Urinary bladder (tissue), 4 donors: Measurements from ENCODE around the gene CFLAR. TPM values are rescaled to one million over a fixed set of nuclear protein-coding genes. Genes with fewer than 3 reads are reported as not detected.

Experiments
- DNase-seq: peaks from one replicate; pipeline ENCODE4 v3.0.0-alpha.2; 2015; ENCODE audit errors: extremely low spot score
- H3K27ac ChIP-seq: one replicate; pipeline ENCODE4 v1.5.1; 2013; ENCODE audit warnings: low read depth, mild to moderate bottlenecking, moderate library complexity
- H3K36me3 ChIP-seq: one replicate; pipeline ENCODE4 v1.6.1; 2013; ENCODE audit warnings: mild to moderate bottlenecking, moderate library complexity; ENCODE audit not compliant: insufficient read depth
- H3K4me1 ChIP-seq: one replicate; pipeline ENCODE4 v1.6.1; 2013; ENCODE audit warnings: mild to moderate bottlenecking, moderate library complexity; ENCODE audit not compliant: insufficient read depth
- H3K4me3 ChIP-seq: one replicate; pipeline ENCODE4 v1.5.1; 2013; ENCODE audit warnings: low read depth, low read length
- WGBS: extraction: QIAGEN DNeasy Blood & Tissue Kit; methylation state at CpG from one replicate; pipeline ENCODE4 v1.1.7; 2013; 5-methylcytosine and 5-hydroxymethylcytosine counted together
- polyA plus RNA-seq: library from polyadenylated mRNA; stranded (reverse); fragments of 200-250 nt; gene quantifications from one replicate; pipeline ENCODE4 v1.2.3, GENCODE V29; 2013
- total RNA-seq: library from RNA; depleted of rRNA; stranded (reverse); fragments of >200 nt; gene quantifications from one replicate; pipeline ENCODE4 v1.2.3, GENCODE V29; 2014
- donor health status: healthy with polysubstance abuse.
- donor health status: healthy.

The CFLAR gene
- total RNA-seq: 107 TPM
- polyA plus RNA-seq: 50.0 TPM

DNA sequence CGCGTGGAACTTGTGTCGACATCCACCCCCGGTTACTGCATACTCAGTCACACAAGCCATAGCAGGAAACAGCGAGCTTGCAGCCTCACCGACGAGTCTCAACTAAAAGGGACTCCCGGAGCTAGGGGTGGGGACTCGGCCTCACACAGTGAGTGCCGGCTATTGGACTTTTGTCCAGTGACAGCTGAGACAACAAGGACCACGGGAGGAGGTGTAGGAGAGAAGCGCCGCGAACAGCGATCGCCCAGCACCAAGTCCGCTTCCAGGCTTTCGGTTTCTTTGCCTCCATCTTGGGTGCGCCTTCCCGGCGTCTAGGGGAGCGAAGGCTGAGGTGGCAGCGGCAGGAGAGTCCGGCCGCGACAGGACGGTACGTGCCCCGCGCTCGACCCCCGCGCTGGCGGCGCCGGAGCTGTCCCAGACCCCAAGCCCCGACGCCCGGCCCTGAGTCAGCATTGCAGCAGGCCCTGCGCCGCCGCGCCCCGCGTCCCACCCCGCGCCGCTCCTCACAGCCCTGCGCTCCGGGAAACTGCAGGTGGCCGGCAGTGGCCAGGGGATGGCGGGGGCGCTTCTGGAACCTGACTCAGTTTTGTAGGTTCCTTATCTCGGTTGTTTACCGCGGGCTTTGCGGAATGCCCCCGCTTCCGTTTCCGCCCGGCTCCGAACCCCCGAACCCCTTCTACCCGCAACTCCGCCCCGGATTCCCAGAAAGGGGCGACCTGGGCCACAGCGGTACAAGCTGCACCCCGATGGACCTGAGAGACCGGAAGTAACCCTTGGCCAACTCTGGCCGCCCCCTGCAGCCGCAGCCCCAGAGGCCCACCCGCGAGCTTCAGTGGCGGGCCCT lies at the start of gene CFLAR:
CFLAR (plus strand) TSS at position 50 of the 844 bp plus-strand sequence. CDS start 13,702 bp downstream, outside the sequence.
- DNase-seq: peak; percentile 53
- Histone ChIP-seq H3K4me1 (no peaks in the 10 kb centered on the region), H3K4me3 (peak within 1 kb of the TSS; percentile 80), H3K27ac (peak within 1 kb of the TSS; percentile 100), H3K36me3 (no peaks in the 10 kb centered on the region)
- under 1% methylated on average over 75 of the region's 75 CpGs for WGBS

DNA sequence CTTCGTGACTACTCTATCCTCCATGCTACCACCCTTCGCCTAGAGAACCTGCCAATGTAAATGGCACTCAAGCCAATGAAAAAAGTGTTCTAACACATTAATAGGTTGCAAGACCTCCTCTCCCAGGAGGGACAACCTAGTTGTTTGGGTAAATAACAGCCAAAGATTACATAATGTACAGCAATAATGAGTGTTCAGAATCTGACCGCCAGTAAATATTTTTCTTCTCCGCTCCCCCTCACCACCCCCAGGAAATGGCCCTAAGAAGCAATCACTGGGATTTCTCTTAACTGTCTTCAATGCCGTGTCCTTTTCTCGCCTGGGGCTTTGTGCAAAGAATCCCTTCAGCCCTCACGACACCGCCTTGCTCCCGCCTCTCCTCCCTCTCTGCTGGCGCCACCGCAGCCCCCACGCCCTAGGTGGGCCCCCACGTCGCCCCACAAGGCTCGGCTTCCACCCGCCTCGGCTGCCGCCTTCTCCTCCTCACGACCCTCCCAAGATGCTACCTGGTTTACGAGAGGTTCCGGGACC lies 45.0 kb upstream of the CFLAR start:
- no peaks in the 10 kb centered on the region for H3K4me1 ChIP-seq
- DNase-seq: no peak
- H3K27ac ChIP-seq: peak overlapping the region; percentile 48
- no peaks in the 10 kb centered on the region for H3K36me3 ChIP-seq
- 1% methylated on average over 21 of the region's 21 CpGs for WGBS
- H3K4me3 ChIP-seq: peak overlapping the region; percentile 72

GRCh38 chr2:201071479-201072200 lies 44.3 kb upstream of the CFLAR start, which contains the start of the genes HYCC2 and NDUFB3:
HYCC2 (minus strand) TSS chr2:201071671; CDS start chr2:201024009, 47,662 bp downstream.
NDUFB3 (plus strand) TSS chr2:201072001; CDS start chr2:201078883, 6,882 bp downstream.
- Histone ChIP-seq H3K4me3 (peak within 1 kb of the TSS; percentile 72), H3K4me1 (no peaks in the 10 kb centered on the region), H3K36me3 (no peaks in the 10 kb centered on the region), H3K27ac (peak within 1 kb of the TSS; percentile 48)
- under 1% methylated on average over 34 of the region's 34 CpGs for WGBS
- DNase-seq: peak; percentile 91

DNA sequence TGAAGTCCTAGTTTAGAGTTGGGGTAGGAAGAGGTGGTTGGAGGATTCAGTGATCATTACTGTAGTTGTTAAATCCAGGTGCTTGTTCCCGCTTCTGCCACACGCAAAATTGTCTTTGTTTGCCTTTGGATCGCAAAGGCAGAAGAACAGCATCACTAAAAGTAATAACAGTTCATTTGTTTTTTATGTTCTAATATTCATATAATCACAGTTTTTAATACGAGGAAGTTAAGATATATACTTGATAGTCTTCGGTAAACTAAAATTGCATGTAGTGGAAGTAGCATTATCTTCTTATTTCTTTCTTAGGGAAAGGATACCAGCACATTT lies 43.8 kb upstream of the CFLAR start:
- Histone ChIP-seq H3K36me3 (no peaks in the 10 kb centered on the region), H3K27ac (no peak overlapping the region), H3K4me3 (peak overlapping the region; percentile 72), H3K4me1 (no peaks in the 10 kb centered on the region)
- WGBS: under 1% methylated on average over 5 of the region's 5 CpGs
- no peak for DNase-seq

- no peaks in the 10 kb centered on the region for H3K36me3 ChIP-seq
- DNase-seq: no peak
- H3K4me3 ChIP-seq: no peak overlapping the region
- H3K27ac ChIP-seq: no peak overlapping the region
- WGBS: 83% methylated on average over 1 of the region's 1 CpG
- no peaks in the 10 kb centered on the region for H3K4me1 ChIP-seq
These were observed 42.9 kb upstream of the CFLAR start for GRCh38 chr2:201073071-201073470.

- 81% methylated on average over 7 of the region's 7 CpGs for WGBS
- DNase-seq: no peak
- H3K4me1 ChIP-seq: no peaks in the 10 kb centered on the region
- peaks cover 2% of the 10 kb centered on the region for H3K36me3 ChIP-seq
- no peak overlapping the region for H3K4me3 ChIP-seq
- no peak overlapping the region for H3K27ac ChIP-seq
These were observed 41.0 kb upstream of the CFLAR start for GRCh38 chr2:201074996-201075395.

DNA sequence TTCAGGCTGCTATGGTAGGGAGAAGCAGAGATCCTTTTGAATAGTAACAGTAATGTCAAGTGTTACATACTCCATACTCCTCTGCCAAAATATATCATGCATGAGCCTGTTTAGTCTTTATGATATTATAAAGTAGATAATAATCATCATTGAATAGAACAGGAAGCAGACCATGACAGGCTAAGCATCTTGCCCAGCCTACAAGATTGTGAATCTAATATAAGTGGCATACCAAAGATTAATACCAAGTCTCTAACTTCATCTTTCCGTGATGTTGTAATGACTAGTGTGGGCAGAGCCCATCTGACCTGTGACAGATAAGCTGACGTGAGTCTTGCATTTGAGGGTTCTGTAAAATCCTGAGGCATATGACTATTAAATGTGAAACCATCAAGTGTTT lies 31.1 kb upstream of the CFLAR start:
- Histone ChIP-seq H3K27ac (no peak overlapping the region), H3K36me3 (peaks cover 5% of the 10 kb centered on the region), H3K4me3 (no peak overlapping the region), H3K4me1 (no peaks in the 10 kb centered on the region)
- WGBS: 81% methylated on average over 2 of the region's 2 CpGs
- no peak for DNase-seq

- WGBS: 87% methylated on average over 4 of the region's 4 CpGs
- Histone ChIP-seq H3K4me1 (no peaks in the 10 kb centered on the region), H3K36me3 (peaks cover 5% of the 10 kb centered on the region), H3K4me3 (no peak overlapping the region), H3K27ac (no peak overlapping the region)
- DNase-seq: no peak
These were observed 25.4 kb upstream of the CFLAR start for GRCh38 chr2:201090574-201090973.

GRCh38 chr2:201093573-201093972 lies 22.4 kb upstream of the CFLAR start:
- Histone ChIP-seq H3K4me3 (no peak overlapping the region), H3K27ac (no peak overlapping the region), H3K4me1 (no peaks in the 10 kb centered on the region), H3K36me3 (peaks cover 2% of the 10 kb centered on the region)
- no peak for DNase-seq
- WGBS: 97% methylated on average over 5 of the region's 5 CpGs

DNA sequence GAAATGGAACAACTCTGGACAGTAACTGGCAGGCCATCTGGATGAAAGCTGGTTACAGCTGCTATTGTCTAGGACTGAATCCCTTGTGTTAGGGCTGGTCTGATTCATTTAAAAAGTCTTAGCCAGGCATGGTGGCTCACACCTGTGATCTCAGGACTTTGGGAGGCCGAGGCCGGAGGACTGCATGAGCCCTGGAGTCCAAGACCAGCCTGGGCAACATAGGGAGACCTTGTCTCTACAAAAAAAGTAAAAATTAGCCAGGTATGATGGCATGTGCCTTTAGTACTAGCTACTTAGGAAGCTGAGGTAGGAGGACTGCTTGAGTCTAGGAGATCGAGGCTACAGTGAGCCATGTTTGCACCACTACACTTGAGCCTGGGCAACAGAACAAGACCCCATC lies 15.5 kb upstream of the CFLAR start:
- WGBS: 94% methylated on average over 3 of the region's 3 CpGs
- Histone ChIP-seq H3K4me3 (no peak overlapping the region), H3K4me1 (no peaks in the 10 kb centered on the region), H3K27ac (no peak overlapping the region), H3K36me3 (no peaks in the 10 kb centered on the region)
- no peak for DNase-seq

DNA sequence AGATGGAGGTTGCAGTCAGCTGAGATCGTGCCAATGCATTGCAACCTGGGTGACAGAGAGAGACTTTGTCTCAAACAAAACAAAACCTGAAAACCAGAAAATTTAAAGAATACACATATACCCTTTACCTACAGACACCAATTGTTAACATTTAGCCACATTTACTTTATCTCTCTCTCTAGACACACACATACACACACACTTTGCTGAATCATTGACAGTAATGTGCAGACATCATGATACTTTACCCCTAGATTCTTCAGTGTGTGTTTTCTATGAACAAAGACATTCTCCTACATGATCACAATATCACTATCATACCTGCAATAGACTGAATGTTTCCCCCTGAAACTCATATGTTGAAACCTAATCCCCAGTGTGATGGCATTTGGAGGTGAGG lies 10.2 kb upstream of the CFLAR start:
- Histone ChIP-seq H3K4me1 (no peaks in the 10 kb centered on the region), H3K36me3 (no peaks in the 10 kb centered on the region), H3K4me3 (no peak overlapping the region), H3K27ac (no peak overlapping the region)
- DNase-seq: no peak
- 97% methylated on average over 1 of the region's 1 CpG for WGBS

DNA sequence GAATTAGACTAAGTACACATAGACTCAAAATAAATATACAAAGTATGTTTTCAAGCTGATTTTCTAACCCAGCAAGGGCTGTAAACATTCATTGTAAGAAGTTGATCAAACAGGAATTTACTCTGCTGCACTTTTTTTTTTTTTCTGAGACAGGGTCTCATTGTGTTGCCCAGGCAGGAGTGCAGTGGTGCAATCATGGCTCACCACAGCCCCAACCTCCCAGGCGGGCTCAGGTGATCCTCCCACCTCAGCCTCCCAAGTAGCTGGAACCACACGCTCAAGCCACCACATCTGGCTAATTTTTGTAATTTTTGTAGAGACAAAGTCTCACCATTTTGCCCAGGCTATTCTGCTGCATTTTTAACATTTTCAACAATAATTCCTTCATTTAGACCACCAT lies 8.3 kb upstream of the CFLAR start:
- 96% methylated on average over 2 of the region's 2 CpGs for WGBS

DNA sequence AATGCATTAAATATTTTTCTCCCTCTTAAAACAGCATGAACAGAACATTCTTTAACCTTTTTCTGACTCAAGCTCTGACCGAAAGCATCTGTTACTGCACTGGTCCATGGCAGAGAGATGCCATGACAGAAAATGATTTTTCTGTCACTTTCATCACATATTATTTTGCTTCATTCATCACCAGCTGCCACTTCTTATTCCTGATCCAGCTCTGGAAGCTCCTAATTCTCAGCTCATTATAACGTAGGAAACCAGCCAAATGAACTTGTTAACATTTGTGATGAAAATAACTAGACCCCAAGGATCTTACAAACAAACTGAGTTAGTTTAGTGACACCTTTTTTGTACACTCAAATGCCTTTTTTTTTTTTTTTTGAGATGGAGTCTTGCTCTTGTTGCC lies 7.6 kb upstream of the CFLAR start:
- Histone ChIP-seq H3K4me1 (no peaks in the 10 kb centered on the region), H3K4me3 (no peak overlapping the region), H3K27ac (no peak overlapping the region), H3K36me3 (no peaks in the 10 kb centered on the region)
- 91% methylated on average over 2 of the region's 2 CpGs for WGBS
- no peak for DNase-seq

More for the DNA sequence above, 8.3 kb upstream of the CFLAR start:
- H3K36me3 ChIP-seq: no peaks in the 10 kb centered on the region
- H3K4me1 ChIP-seq: no peaks in the 10 kb centered on the region
- H3K4me3 ChIP-seq: no peak overlapping the region
- no peak for DNase-seq
- no peak overlapping the region for H3K27ac ChIP-seq

DNA sequence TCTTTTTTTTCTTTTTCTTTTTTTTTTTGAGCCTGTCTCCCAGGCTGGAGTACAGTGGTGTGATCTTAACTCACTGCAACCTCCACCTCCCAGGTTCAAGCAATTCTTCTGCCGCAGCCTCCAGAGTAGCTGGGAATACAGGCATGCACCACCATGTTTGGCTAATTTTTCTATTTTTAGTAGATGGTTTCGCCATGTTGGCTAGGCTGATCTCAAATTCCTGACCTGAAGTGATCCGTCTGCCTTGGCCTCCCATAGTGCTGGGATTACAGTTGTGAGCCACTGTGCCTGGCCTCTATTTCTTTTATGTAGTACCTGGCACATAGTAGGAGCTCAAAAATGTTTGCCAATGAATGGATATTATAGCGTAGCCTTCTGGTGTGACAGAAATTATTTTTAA lies 6.8 kb upstream of the CFLAR start:
- 90% methylated on average over 4 of the region's 4 CpGs for WGBS
- DNase-seq: no peak
- H3K4me1 ChIP-seq: no peaks in the 10 kb centered on the region
- H3K36me3 ChIP-seq: no peaks in the 10 kb centered on the region
- no peak overlapping the region for H3K4me3 ChIP-seq
- H3K27ac ChIP-seq: no peak overlapping the region
